Fibroblast of lung (primary cell): ENCODE measurements around the gene ADAMTS3.
"Not testable (repeated sequence)": the region's sequence is repeated elsewhere in the genome, so short reads cannot be mapped to it uniquely, and the experiment has no call there.

ENCODE experiments used
- CTCF ChIP-seq, 2 donors: IDR thresholded peaks in 1 of 2; conservative IDR thresholded peaks in 1 of 2; 1 replicate in 1 of 2; 2 replicates in 1 of 2; pipeline ENCODE4 v1.5.1; 2011 to 2012; ENCODE audit warnings: low read length in 2 of 2, control low read depth in 1 of 2, inconsistent platforms in 1 of 2, low read depth in 1 of 2, mild to moderate bottlenecking in 1 of 2
- EZH2 ChIP-seq: IDR thresholded peaks from 2 replicates; pipeline ENCODE4 v1.5.1; 2012; ENCODE audit warnings: low read length, control low read depth, mild to moderate bottlenecking; ENCODE audit errors: missing control alignments

- not testable (repeated sequence) for TF ChIP-seq CTCF (conservative IDR thresholded peaks at IDR 0.05 in 1 of 2, IDR thresholded peaks at IDR 0.05 in 1 of 2; ENCODE audit: low read depth in 1 of 2, low read length in 2 of 2); EZH2
These were observed 143.1 kb downstream of the ADAMTS3 start for GRCh38 chr4:72425908-72426307.
